Stimulated activated CD4-positive, alpha-beta T cell treated with anti-CD3 and anti-CD28 coated beads, Interleukin-2, amount 100 ng/mL, for 4 hours (primary cell): ENCODE data around the gene MYO1D.

ENCODE experiments used
- DNase-seq: peaks from one replicate; pipeline ENCODE4 v3.0.0-alpha.2; 2020; ENCODE audit warnings: low read depth

The MYO1D gene

GRCh38 chr17:32503251-32504165 is 373.4 kb downstream of the MYO1D start:
- no peak for DNase-seq

GRCh38 chr17:32502710-32503109 is 374.2 kb downstream of the MYO1D start:
- no peak for DNase-seq

GRCh38 chr17:32502013-32502412 is 374.9 kb downstream of the MYO1D start:
- no peak for DNase-seq

GRCh38 chr17:32498391-32498790 is 378.5 kb downstream of the MYO1D start:
- no peak for DNase-seq

- DNase-seq: no peak
These were observed 379.3 kb downstream of the MYO1D start for GRCh38 chr17:32497431-32498205.

- no peak for DNase-seq
These were observed 380.4 kb downstream of the MYO1D start for GRCh38 chr17:32496395-32497073.

- no peak for DNase-seq
These were observed 381.3 kb downstream of the MYO1D start for GRCh38 chr17:32495359-32496231.

- no peak for DNase-seq
These were observed 382.1 kb downstream of the MYO1D start for GRCh38 chr17:32494621-32495358.

GRCh38 chr17:32493976-32494513 is 382.9 kb downstream of the MYO1D start:
- DNase-seq: no peak

GRCh38 chr17:32493571-32493970 is 383.4 kb downstream of the MYO1D start:
- no peak for DNase-seq

- DNase-seq: no peak
These were observed 384.2 kb downstream of the MYO1D start for GRCh38 chr17:32492648-32493289.

- no peak for DNase-seq
These were observed 384.7 kb downstream of the MYO1D start for GRCh38 chr17:32492264-32492589.

GRCh38 chr17:32491371-32492263 is 385.3 kb downstream of the MYO1D start:
- DNase-seq: no peak

- no peak for DNase-seq
These were observed 386.8 kb downstream of the MYO1D start for GRCh38 chr17:32490101-32490482.

GRCh38 chr17:32489320-32490100 is 387.4 kb downstream of the MYO1D start:
- no peak for DNase-seq

- DNase-seq: no peak
These were observed 388.2 kb downstream of the MYO1D start for GRCh38 chr17:32488604-32489180.

GRCh38 chr17:32488177-32488542 is 388.8 kb downstream of the MYO1D start:
- no peak for DNase-seq
